Right lobe of liver (tissue), 4 donors: Measurements from ENCODE around the gene DNM1.
A peak's percentile ranks its signal among the peaks of the same experiment; 100 is the strongest.

Source experiments
- CTCF ChIP-seq, 4 donors: fragments of 200-600 bp in 3 of 4; fragments of 450-650 bp in 1 of 4; IDR thresholded peaks; one replicate each; pipeline versions ENCODE4 v1.5.1 to v1.8.0; 2016 to 2022; ENCODE audit warnings: antibody characterized with exemption in 4 of 4, mild to moderate bottlenecking in 2 of 4
- POLR2A ChIP-seq: fragments of 450-650 bp; IDR thresholded peaks from one replicate; pipeline ENCODE4 v1.6.1; 2017; ENCODE audit warnings: antibody characterized with exemption, mild to moderate bottlenecking
- donor health status: DM: no; HTN: no; CAD: no.
- donor health status: DM: no; HTN: no; CAD: no.
- donor health status: DM: no; HTN: yes; CAD: no.

GRCh38 chr9:128203024-128203706 is at the start of gene DNM1:
- TF ChIP-seq POLR2A (no peak), CTCF (IDR thresholded peaks at IDR 0.05) (peak; percentile 84 to 100 (median 89))
